ENCODE measurements around the gene TTC21A.

- TF ChIP-seq CTCF (IDR thresholded peaks at IDR 0.05; ENCODE audit: insufficient read depth, low read length, poor library complexity, severe bottlenecking) (no peak), EZH2phosphoT487 (conservative IDR thresholded peaks at IDR 0.05; ENCODE audit: low read length) (no peak)
These were observed 4.8 kb upstream of the TTC21A start for GRCh38 chr3:39102504-39103323.
